GM12864 (cell line): ENCODE measurements around the gene SCN9A.
"Not testable (repeated sequence)": the region's sequence is repeated elsewhere in the genome, so short reads cannot be mapped to it uniquely, and the experiment has no call there.

ENCODE experiments used
- DNase-seq: peaks from one replicate; pipeline ENCODE4 v3.0.0-alpha.2; 2011; ENCODE audit warnings: low read depth
- H3K4me3 ChIP-seq: 2 replicates; pipeline ENCODE4 v1.5.1; 2011; ENCODE audit warnings: mild to moderate bottlenecking, low read depth, low read length, control low read depth
- CTCF ChIP-seq: IDR thresholded peaks from 2 replicates; pipeline ENCODE4 v1.5.1; 2011; ENCODE audit warnings: low read depth, mild to moderate bottlenecking, moderate library complexity, low read length, control low read depth, inconsistent platforms; ENCODE audit errors: missing control alignments

Gene SCN9A

GRCh38 chr2:166321076-166321475, 54.7 kb downstream of the SCN9A start:
- no peak for DNase-seq
- H3K4me3 ChIP-seq = no peak overlapping the region
- no peak for TF ChIP-seq CTCF

GRCh38 chr2:166314022-166314759, 61.6 kb downstream of the SCN9A start:
- DNase-seq = no peak
- TF ChIP-seq CTCF = no peak

GRCh38 chr2:166312863-166313262, 62.9 kb downstream of the SCN9A start:
- DNase-seq, H3K4me3 ChIP-seq: not testable (repeated sequence)

More at GRCh38 chr2:166314022-166314759, 61.6 kb downstream of the SCN9A start:
- H3K4me3 ChIP-seq = no peak overlapping the region

- DNase-seq = no peak
- H3K4me3 ChIP-seq = no peak overlapping the region
- no peak for TF ChIP-seq CTCF
Measured at GRCh38 chr2:166307326-166307725, 68.4 kb downstream of the SCN9A start.

- DNase-seq = no peak
- H3K4me3 ChIP-seq = no peak overlapping the region
- no peak for TF ChIP-seq CTCF
Measured at GRCh38 chr2:166304656-166305055, 71.1 kb downstream of the SCN9A start.

- no peak overlapping the region for H3K4me3 ChIP-seq
- no peak for DNase-seq
- TF ChIP-seq CTCF = no peak
Measured at GRCh38 chr2:166302036-166302435, 73.7 kb downstream of the SCN9A start.

- no peak for TF ChIP-seq CTCF
- DNase-seq = no peak
- H3K4me3 ChIP-seq = no peak overlapping the region
Measured at GRCh38 chr2:166297951-166298350, 77.8 kb downstream of the SCN9A start.

- DNase-seq = no peak
- TF ChIP-seq CTCF = no peak
- no peak overlapping the region for H3K4me3 ChIP-seq
Measured at GRCh38 chr2:166293984-166294383, 81.8 kb downstream of the SCN9A start.
